Activated B cell treated with CpG ODN at 0.5 μM for 24 hours (primary cell): ENCODE measurements around the gene CUX1. TPM values are rescaled to one million over a fixed set of nuclear protein-coding genes. Genes with fewer than 3 reads are reported as not detected.
A peak's percentile ranks its signal among the peaks of the same experiment; 100 is the strongest.
"Not testable (repeated sequence)": the region's sequence is repeated elsewhere in the genome, so short reads cannot be mapped to it uniquely, and the experiment has no call there.

Experiments
- ATAC-seq: fragments of 200-7000 bp; cut with Tn5 transposase; one replicate; pipeline ENCODE4 v1.10.0; 2021; ENCODE audit warnings: low read depth, mild to moderate bottlenecking, moderate library complexity
- CTCF ChIA-PET: fragments of 350-600 bp; sonication (Branson Sonifier 250); formaldehyde crosslinking; loops from one replicate; lab custom pipeline; 2021; ENCODE audit warnings: antibody characterized with exemption; lab: Charles Lee
- POLR2A ChIA-PET: fragments of 350-600 bp; sonication (Branson Sonifier 250); formaldehyde crosslinking; loops from one replicate; lab custom pipeline; 2021; ENCODE audit warnings: antibody characterized with exemption; lab: Charles Lee
- DNase-seq: peaks from one replicate; pipeline ENCODE4 v3.0.0; 2022
- H3K27ac Mint-ChIP-seq: one replicate; pipeline ENCODE4 v1.8.0; 2020; ENCODE audit warnings: mixed read lengths
- H3K27me3 Mint-ChIP-seq: one replicate; pipeline ENCODE4 v1.8.0; 2021; ENCODE audit warnings: mixed read lengths
- H3K36me3 Mint-ChIP-seq: one replicate; pipeline ENCODE4 v1.8.0; 2021; ENCODE audit warnings: low read depth, mixed read lengths
- H3K4me1 Mint-ChIP-seq: one replicate; pipeline ENCODE4 v1.8.0; 2021; ENCODE audit warnings: mixed read lengths
- H3K4me3 Mint-ChIP-seq: one replicate; pipeline ENCODE4 v1.8.0; 2020; ENCODE audit warnings: mild to moderate bottlenecking, mixed read lengths
- H3K9me3 Mint-ChIP-seq: one replicate; pipeline ENCODE4 v1.8.0; 2020; ENCODE audit warnings: mixed read lengths
- CTCF ChIP-seq: fragments of 200-600 bp; IDR thresholded peaks from one replicate; pipeline ENCODE4 v1.8.0; 2022; ENCODE audit warnings: antibody characterized with exemption, mild to moderate bottlenecking
- intact Hi-C: fragments of 100-400 bp; cut with micrococcal nuclease; formaldehyde crosslinking; loops from one replicate; pipeline ENCODE4 v1.15.1; 2024
- total RNA-seq: library from RNA; stranded (reverse); gene quantifications from 2 replicates; pipeline ENCODE4 v1.2.3, GENCODE V29; 2022

The CUX1 gene
- total RNA-seq, 1 donor from 2014 or later, result 61.7 TPM

GRCh38 chr7:102296179-102296438 is 478.7 kb downstream of the CUX1 start:
- CTCF ChIA-PET, result interaction anchor here (1.4 kb wide), 1 partner anchor 8 kb away, joined by 3 read pairs; no protein-coding TSS in a partner anchor
- H3K27ac Mint-ChIP-seq, result peak overlapping the region; percentile 73
- peaks cover 25% of the 10 kb centered on the region for H3K36me3 Mint-ChIP-seq
- no peak overlapping the region for H3K4me3 Mint-ChIP-seq
- intact Hi-C loops, result no loop called here
- peaks cover 79% of the 10 kb centered on the region for H3K4me1 Mint-ChIP-seq
- H3K9me3 Mint-ChIP-seq, result no peaks in the 10 kb centered on the region
- no peak for ATAC-seq
- POLR2A ChIA-PET, result interaction anchor here (1.3 to 4.1 kb wide), 4 partner anchors 8 to 11 kb away, joined by 3 to 18 read pairs (median 8); partner anchors contain the start of gene SH2B2
- TF ChIP-seq CTCF, result no peak
- H3K27me3 Mint-ChIP-seq, result no peaks in the 10 kb centered on the region
- DNase-seq, result no peak

- Mint-ChIP-seq H3K9me3 (no peaks in the 10 kb centered on the region), H3K27ac (peak overlapping the region; percentile 73), H3K4me3 (no peak overlapping the region), H3K27me3 (no peaks in the 10 kb centered on the region), H3K4me1 (peaks cover 79% of the 10 kb centered on the region), H3K36me3 (peaks cover 29% of the 10 kb centered on the region)
- DNase-seq (no peak), ATAC-seq (no peak)
- intact Hi-C loops, result no loop called here
- TF ChIP-seq CTCF, result no peak
- POLR2A ChIA-PET, result interaction anchor here (1.3 to 2.9 kb wide), 3 partner anchors 8 to 12 kb away, joined by 3 to 12 read pairs (median 5); partner anchors contain the start of gene SH2B2
- CTCF ChIA-PET, result interaction anchor here (1.4 kb wide), 1 partner anchor 9 kb away, joined by 3 read pairs; no protein-coding TSS in a partner anchor
These were observed 479.1 kb downstream of the CUX1 start for GRCh38 chr7:102296514-102296913.

GRCh38 chr7:102297487-102298218 is 480.2 kb downstream of the CUX1 start:
- Mint-ChIP-seq H3K4me1 (peaks cover 77% of the 10 kb centered on the region), H3K27me3 (no peaks in the 10 kb centered on the region), H3K36me3 (peaks cover 38% of the 10 kb centered on the region), H3K27ac (peak overlapping the region; percentile 33), H3K4me3 (no peak overlapping the region), H3K9me3 (no peaks in the 10 kb centered on the region)
- no peak for TF ChIP-seq CTCF
- ChIA-PET CTCF (no interaction called here), POLR2A (interaction anchor here (0.7 to 1.9 kb wide), 4 partner anchors 8 to 15 kb away, joined by 3 to 5 read pairs (median 4); partner anchors contain the start of gene SH2B2)
- intact Hi-C loops, result no loop called here
- DNase-seq (no peak), ATAC-seq (no peak)

GRCh38 chr7:102300643-102301221 is 483.3 kb downstream of the CUX1 start:
- intact Hi-C loops, result no loop called here
- Mint-ChIP-seq H3K4me3 (no peak overlapping the region), H3K27ac (no peak overlapping the region), H3K36me3 (peaks cover 35% of the 10 kb centered on the region), H3K27me3 (no peaks in the 10 kb centered on the region), H3K4me1 (peaks cover 79% of the 10 kb centered on the region), H3K9me3 (no peaks in the 10 kb centered on the region)
- no peak for TF ChIP-seq CTCF
- ChIA-PET POLR2A (interaction anchor here (8.3 kb wide), 1 partner anchor 12 kb away, joined by 180 read pairs; the partner anchor contains the start of gene SH2B2), CTCF (no interaction called here)
- ATAC-seq (no peak), DNase-seq (no peak)

- DNase-seq, intact Hi-C loops, H3K9me3 Mint-ChIP-seq, H3K27me3 Mint-ChIP-seq, H3K4me3 Mint-ChIP-seq, ATAC-seq, H3K27ac Mint-ChIP-seq, CTCF ChIA-PET: not testable (repeated sequence)
- H3K4me1 Mint-ChIP-seq, result peaks cover 79% of the 10 kb centered on the region
- H3K36me3 Mint-ChIP-seq, result peaks cover 33% of the 10 kb centered on the region
- POLR2A ChIA-PET, result interaction anchor here (8.3 kb wide), 1 partner anchor 12 kb away, joined by 180 read pairs; the partner anchor contains the start of gene SH2B2
These were observed 483.9 kb downstream of the CUX1 start for GRCh38 chr7:102301367-102301766.
